Stomach smooth muscle (tissue), 2 donors: Measurements from ENCODE around the gene TAF11L6.
"Not testable (repeated sequence)": the region's sequence is repeated elsewhere in the genome, so short reads cannot be mapped to it uniquely, and the experiment has no call there.

Experiments used
- H3K27ac ChIP-seq: one replicate; pipeline ENCODE4 v1.7.0; 2013; ENCODE audit warnings: mild to moderate bottlenecking, low read length, inconsistent platforms
- H3K27me3 ChIP-seq, 2 donors: one replicate each; pipeline ENCODE4 v1.7.0; 2013; ENCODE audit warnings: low read length in 2 of 2; ENCODE audit not compliant: insufficient read depth in 2 of 2, control insufficient read depth in 1 of 2
- H3K36me3 ChIP-seq, 2 donors: one replicate each; pipeline ENCODE4 v1.7.0; 2013; ENCODE audit warnings: low read length in 2 of 2; ENCODE audit not compliant: control insufficient read depth in 2 of 2, insufficient read depth in 2 of 2
- H3K4me1 ChIP-seq: one replicate; pipeline ENCODE4 v1.7.0; 2013; ENCODE audit warnings: low read length; ENCODE audit not compliant: control insufficient read depth, insufficient read depth
- H3K4me3 ChIP-seq, 2 donors: one replicate each; pipeline ENCODE4 v1.7.0; 2013; ENCODE audit warnings: low read length in 2 of 2
- H3K9ac ChIP-seq, 2 donors: one replicate each; pipeline ENCODE4 v1.7.0; 2013; ENCODE audit warnings: low read length in 2 of 2, mild to moderate bottlenecking in 1 of 2
- H3K9me3 ChIP-seq, 2 donors: one replicate each; pipeline ENCODE4 v1.7.0; 2013; ENCODE audit warnings: low read length in 2 of 2; ENCODE audit not compliant: control insufficient read depth in 2 of 2
- donor health status: healthy.
- donor health status: Pancreatic carcinoma.

TAF11L6 gene

GRCh38 chr5:17528369-17528768, at the start of gene TAF11L6:
Gene TAF11L6, plus strand, starts transcription at chr5:17528669.
- not testable (repeated sequence) for H3K9me3 ChIP-seq, H3K9ac ChIP-seq, H3K36me3 ChIP-seq, H3K4me1 ChIP-seq, H3K27ac ChIP-seq, H3K4me3 ChIP-seq, H3K27me3 ChIP-seq

DNA sequence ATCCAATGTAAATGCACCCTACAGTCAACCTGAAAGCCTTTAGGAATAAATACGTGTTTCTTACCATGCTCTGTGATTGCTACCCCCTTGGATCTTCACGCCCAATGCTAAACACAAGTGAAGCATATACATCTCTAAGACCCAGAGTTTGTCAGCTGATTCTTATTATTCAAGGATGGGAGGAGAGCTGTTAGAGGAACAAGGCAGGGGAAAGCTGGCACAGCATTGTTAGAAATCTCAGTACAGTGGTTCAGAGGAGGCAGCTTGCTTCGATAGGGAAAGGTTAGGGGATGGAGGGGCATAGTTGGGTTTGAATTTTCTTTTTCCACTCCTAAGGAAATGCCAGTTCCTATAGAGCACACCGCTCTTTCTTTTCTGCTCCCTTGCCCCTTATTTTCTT, 47.1 kb upstream of the TAF11L6 start:
- Histone ChIP-seq H3K9me3 (no peaks in the 10 kb centered on the region), H3K36me3 (no peaks in the 10 kb centered on the region), H3K27me3 (no peaks in the 10 kb centered on the region), H3K27ac (no peak overlapping the region), H3K9ac (no peak overlapping the region), H3K4me3 (no peak overlapping the region), H3K4me1 (no peaks in the 10 kb centered on the region)

DNA sequence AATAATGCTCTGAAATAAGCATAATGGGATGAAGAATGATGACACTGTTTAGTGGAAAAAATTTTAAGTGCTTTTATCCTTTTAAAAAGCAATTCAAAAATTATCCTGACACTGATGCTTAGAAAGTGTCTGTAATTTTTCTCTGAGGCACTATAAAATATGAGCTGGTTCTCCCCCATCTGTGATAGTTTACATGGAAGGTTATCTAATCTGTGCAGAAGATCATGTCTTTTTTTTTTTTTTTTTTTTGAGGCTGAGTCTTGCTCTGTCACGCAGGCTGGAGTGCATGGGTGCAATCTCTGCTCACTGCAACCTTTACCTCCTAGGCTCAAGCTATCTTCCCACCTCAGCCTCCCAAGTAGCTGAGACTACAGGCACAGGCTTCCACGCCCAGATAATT, 45.7 kb upstream of the TAF11L6 start:
- H3K9me3 ChIP-seq, result no peaks in the 10 kb centered on the region
- H3K36me3 ChIP-seq, result no peaks in the 10 kb centered on the region
- H3K4me1 ChIP-seq, result no peaks in the 10 kb centered on the region
- no peak overlapping the region for H3K4me3 ChIP-seq
- no peak overlapping the region for H3K27ac ChIP-seq
- H3K9ac ChIP-seq, result no peak overlapping the region
- no peaks in the 10 kb centered on the region for H3K27me3 ChIP-seq

- H3K4me1 ChIP-seq, H3K9me3 ChIP-seq, H3K4me3 ChIP-seq, H3K27ac ChIP-seq, H3K36me3 ChIP-seq, H3K27me3 ChIP-seq, H3K9ac ChIP-seq: not testable (repeated sequence)
Measured at GRCh38 chr5:17486464-17487173, 41.9 kb upstream of the TAF11L6 start.

GRCh38 chr5:17487174-17487512, 41.3 kb upstream of the TAF11L6 start:
- Histone ChIP-seq H3K4me1 (no peaks in the 10 kb centered on the region), H3K27ac (no peak overlapping the region), H3K9ac (no peak overlapping the region), H3K4me3 (no peak overlapping the region), H3K36me3 (no peaks in the 10 kb centered on the region), H3K27me3 (no peaks in the 10 kb centered on the region), H3K9me3 (no peaks in the 10 kb centered on the region)

DNA sequence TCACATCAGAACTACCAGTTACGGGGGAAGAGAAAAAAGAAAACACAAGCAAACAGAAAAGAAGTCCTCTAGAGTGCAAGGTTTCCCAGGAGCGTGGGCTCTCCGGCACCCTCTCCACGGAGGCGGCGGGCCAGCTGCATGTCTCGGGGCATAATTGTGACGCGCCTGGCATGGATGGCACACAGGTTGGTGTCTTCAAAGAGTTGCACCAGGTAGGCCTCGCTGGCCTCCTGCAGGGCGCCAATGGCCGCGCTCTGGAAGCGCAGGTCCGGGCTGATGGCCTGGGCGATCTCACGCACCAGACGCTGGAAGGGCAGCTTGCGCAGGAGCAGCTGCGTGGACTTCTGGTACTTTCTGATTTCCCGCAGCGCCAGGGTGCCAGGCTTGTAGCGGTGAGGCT, 37.2 kb upstream of the TAF11L6 start:
- H3K9ac ChIP-seq, H3K4me1 ChIP-seq, H3K4me3 ChIP-seq, H3K27ac ChIP-seq, H3K36me3 ChIP-seq, H3K9me3 ChIP-seq, H3K27me3 ChIP-seq: not testable (repeated sequence)

GRCh38 chr5:17492770-17493169, 35.7 kb upstream of the TAF11L6 start:
- no peaks in the 10 kb centered on the region for H3K36me3 ChIP-seq
- H3K4me3 ChIP-seq, result no peak overlapping the region
- no peaks in the 10 kb centered on the region for H3K9me3 ChIP-seq
- no peak overlapping the region for H3K9ac ChIP-seq
- no peak overlapping the region for H3K27ac ChIP-seq
- no peaks in the 10 kb centered on the region for H3K4me1 ChIP-seq
- H3K27me3 ChIP-seq, result no peaks in the 10 kb centered on the region

DNA sequence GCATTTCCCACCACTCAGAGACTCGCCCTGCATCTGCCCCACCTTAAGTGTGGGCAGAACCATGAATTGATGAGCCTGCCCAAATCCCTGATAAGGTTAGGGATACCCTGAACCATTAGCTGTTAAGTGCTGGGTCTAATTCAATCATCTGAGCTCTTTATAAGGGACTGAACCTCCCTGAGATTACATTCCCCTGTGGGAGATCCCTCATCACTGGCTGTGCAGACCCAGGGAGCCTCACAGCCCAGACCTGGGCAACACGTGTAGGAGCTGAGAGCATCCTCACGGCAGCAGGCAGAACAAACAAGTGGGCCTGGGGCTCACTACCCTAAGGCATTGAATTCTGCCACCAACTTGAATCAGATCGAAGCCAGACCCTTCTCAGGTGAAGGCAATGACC, 31.0 kb upstream of the TAF11L6 start:
- H3K9me3 ChIP-seq, result no peaks in the 10 kb centered on the region
- no peak overlapping the region for H3K27ac ChIP-seq
- H3K4me1 ChIP-seq, result no peaks in the 10 kb centered on the region

GRCh38 chr5:17497931-17498330, 30.5 kb upstream of the TAF11L6 start, which contains the start of gene TAF11L2:
Gene TAF11L2, plus strand, starts transcription at chr5:17498231.
- H3K36me3 ChIP-seq, H3K9me3 ChIP-seq, H3K27me3 ChIP-seq, H3K4me3 ChIP-seq, H3K4me1 ChIP-seq, H3K9ac ChIP-seq, H3K27ac ChIP-seq: not testable (repeated sequence)

More for the DNA sequence above, 31.0 kb upstream of the TAF11L6 start:
- H3K9ac ChIP-seq, result no peak overlapping the region
- H3K36me3 ChIP-seq, result no peaks in the 10 kb centered on the region
- no peak overlapping the region for H3K4me3 ChIP-seq
- H3K27me3 ChIP-seq, result no peaks in the 10 kb centered on the region

GRCh38 chr5:17511775-17512325, 16.6 kb upstream of the TAF11L6 start:
- no peaks in the 10 kb centered on the region for H3K4me1 ChIP-seq
- no peak overlapping the region for H3K27ac ChIP-seq
- H3K4me3 ChIP-seq, result no peak overlapping the region
- no peaks in the 10 kb centered on the region for H3K9me3 ChIP-seq
- H3K27me3 ChIP-seq, result peaks cover 0 to 2% of the 10 kb centered on the region in 2 donors
- no peak overlapping the region for H3K9ac ChIP-seq
- no peaks in the 10 kb centered on the region for H3K36me3 ChIP-seq

DNA sequence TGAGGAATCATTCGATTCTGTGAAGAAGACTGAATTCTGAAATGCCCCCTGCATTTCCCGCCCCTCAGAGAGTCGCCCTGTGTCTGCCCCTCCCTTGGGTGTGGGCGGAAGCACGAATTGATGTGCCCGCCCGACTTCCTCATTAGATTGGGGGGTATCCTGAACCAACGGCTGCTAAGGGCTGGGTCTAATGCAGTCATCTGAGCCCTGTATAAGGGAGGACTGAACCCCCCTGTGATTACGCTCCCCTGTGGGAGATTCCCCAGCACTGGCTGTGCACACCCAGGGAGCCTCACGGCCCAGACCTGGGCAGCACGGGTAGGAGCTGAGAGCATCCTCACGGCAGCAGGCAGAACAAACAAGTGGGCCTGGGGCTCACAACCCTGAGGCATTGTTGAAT, 10.9 kb upstream of the TAF11L6 start:
- H3K4me3 ChIP-seq, H3K27me3 ChIP-seq, H3K27ac ChIP-seq, H3K9ac ChIP-seq, H3K9me3 ChIP-seq, H3K4me1 ChIP-seq, H3K36me3 ChIP-seq: not testable (repeated sequence)
